Neuronal stem cell (in vitro differentiated cells): Measurements from ENCODE around the gene HOXB9.

Experiments
- DNase-seq: peaks from one replicate; pipeline ENCODE4 v3.0.0-alpha.2; 2013; ENCODE audit warnings: low spot score
- H2AFZ ChIP-seq: one replicate; pipeline ENCODE4 v1.6.1; 2013; ENCODE audit warnings: mild to moderate bottlenecking, low read length, inconsistent platforms
- H2AK5ac ChIP-seq: 2 replicates; pipeline ENCODE4 v1.6.1; 2013; ENCODE audit warnings: low read depth, mild to moderate bottlenecking, inconsistent platforms, low read length, moderate library complexity, mixed read lengths
- H2BK120ac ChIP-seq: 2 replicates; pipeline ENCODE4 v1.6.1; 2013; ENCODE audit warnings: low read depth, mild to moderate bottlenecking, inconsistent platforms, low read length, moderate library complexity, mixed read lengths
- H2BK12ac ChIP-seq: one replicate; pipeline ENCODE4 v1.6.1; 2013; ENCODE audit warnings: low read length, inconsistent platforms
- H2BK15ac ChIP-seq: 2 replicates; pipeline ENCODE4 v1.6.1; 2013; ENCODE audit warnings: mild to moderate bottlenecking, low read length, inconsistent platforms, mixed read lengths
- H2BK5ac ChIP-seq: one replicate; pipeline ENCODE4 v1.6.1; 2013; ENCODE audit warnings: inconsistent platforms, mild to moderate bottlenecking, low read length, moderate library complexity
- H3K14ac ChIP-seq: one replicate; pipeline ENCODE4 v1.6.1; 2013; ENCODE audit warnings: low read length, inconsistent platforms
- H3K18ac ChIP-seq: 2 replicates; pipeline ENCODE4 v1.6.1; 2013; ENCODE audit warnings: low read length, inconsistent platforms
- H3K23ac ChIP-seq: 2 replicates; pipeline ENCODE4 v1.6.1; 2013; ENCODE audit warnings: low read depth, mild to moderate bottlenecking, mixed read lengths, low read length, inconsistent platforms; ENCODE audit not compliant: poor library complexity
- H3K27ac ChIP-seq: replicated peaks from 3 replicates; pipeline ENCODE4 v1.5.1; 2013; ENCODE audit warnings: low read length, inconsistent platforms
- H3K27me3 ChIP-seq, 3 experiments: 2 replicates each; pipeline ENCODE4 v1.6.1; 2013; ENCODE audit warnings: low read length in 3 of 3, mild to moderate bottlenecking in 2 of 3, inconsistent platforms in 1 of 3, low read depth in 1 of 3, mixed read lengths in 1 of 3, moderate library complexity in 1 of 3; ENCODE audit not compliant: control insufficient read depth in 3 of 3, insufficient read depth in 3 of 3
- H3K36me3 ChIP-seq, 2 donors: replicated peaks in 1 of 2; 2 replicates each; pipeline ENCODE4 v1.6.1; 2013; ENCODE audit warnings: low read length in 2 of 2; ENCODE audit not compliant: control insufficient read depth in 2 of 2, insufficient read depth in 2 of 2
- H3K4ac ChIP-seq: 2 replicates; pipeline ENCODE4 v1.6.1; 2013; ENCODE audit warnings: inconsistent platforms, mild to moderate bottlenecking, low read length, moderate library complexity
- H3K4me1 ChIP-seq, 2 donors: 1 replicate in 1 of 2; 2 replicates in 1 of 2; pipeline ENCODE4 v1.6.1; 2013; ENCODE audit warnings: low read length in 2 of 2, low read depth in 1 of 2; ENCODE audit not compliant: control insufficient read depth in 2 of 2, insufficient read depth in 1 of 2
- H3K4me2 ChIP-seq: one replicate; pipeline ENCODE4 v1.6.1; 2013; ENCODE audit warnings: mild to moderate bottlenecking, low read length, inconsistent platforms; ENCODE audit not compliant: insufficient read depth, poor library complexity, severe bottlenecking
- H3K4me3 ChIP-seq, 2 donors: 2 replicates each; pipeline ENCODE4 v1.5.1; 2013; ENCODE audit warnings: low read length in 2 of 2, mild to moderate bottlenecking in 2 of 2, inconsistent platforms in 1 of 2, moderate library complexity in 1 of 2
- H3K79me1 ChIP-seq: one replicate; pipeline ENCODE4 v1.6.1; 2013; ENCODE audit warnings: low read depth, mild to moderate bottlenecking, inconsistent platforms, low read length, moderate library complexity
- H3K9ac ChIP-seq: one replicate; pipeline ENCODE4 v1.6.1; 2013; ENCODE audit warnings: mild to moderate bottlenecking, low read depth, low read length, inconsistent platforms; ENCODE audit not compliant: poor library complexity
- H3K9me3 ChIP-seq, 2 donors: replicated peaks in 1 of 2; 2 replicates each; pipeline versions ENCODE3 to v1.6.1; 2013; ENCODE audit warnings: low read length in 2 of 2, mild to moderate bottlenecking in 2 of 2, inconsistent platforms in 1 of 2, low read depth in 1 of 2, mixed read lengths in 1 of 2, moderate library complexity in 1 of 2; ENCODE audit not compliant: control insufficient read depth in 2 of 2, insufficient read depth in 1 of 2
- H4K8ac ChIP-seq: one replicate; pipeline ENCODE4 v1.6.1; 2013; ENCODE audit warnings: low read depth, mild to moderate bottlenecking, inconsistent platforms, low read length, moderate library complexity
- H4K91ac ChIP-seq: one replicate; pipeline ENCODE4 v1.6.1; 2013; ENCODE audit warnings: low read length, low read depth, mild to moderate bottlenecking, inconsistent platforms; ENCODE audit not compliant: poor library complexity
- WGBS, 2 donors: extraction: QIAGEN DNeasy Blood & Tissue Kit; methylation state at CpG; one replicate each; pipeline ENCODE4 v1.1.7; 2013; ENCODE audit warnings: missing lambda C conversion rate in 2 of 2, mixed read lengths in 1 of 2; ENCODE audit not compliant: insufficient read length in 2 of 2, insufficient replicate concordance in 1 of 2; ENCODE audit errors: extremely low coverage in 2 of 2; 5-methylcytosine and 5-hydroxymethylcytosine counted together

Gene HOXB9

GRCh38 chr17:48583708-48584222 lies 42.4 kb downstream of the HOXB9 start:
- WGBS, 2 donors, result no CpG with 5 or more reads among the region's 3 CpGs
- H3K27me3 ChIP-seq, result peaks cover 71 to 100% (median 100%) of the 10 kb centered on the region in 3 experiments

GRCh38 chr17:48582750-48583069 lies 43.4 kb downstream of the HOXB9 start:
- Histone ChIP-seq H3K9ac (no peak overlapping the region), H2BK5ac (no peak overlapping the region), H3K36me3 (no peaks in the 10 kb centered on the region), H3K4ac (no peak overlapping the region), H3K79me1 (peaks cover 1% of the 10 kb centered on the region), H3K27me3 (peaks cover 72 to 99% (median 98%) of the 10 kb centered on the region in 3 experiments), H3K18ac (no peak overlapping the region), H2BK12ac (no peak overlapping the region), H3K9me3 (peaks cover 0 to 2% of the 10 kb centered on the region in 2 donors), H2AFZ (no peak overlapping the region), H3K4me2 (no peak overlapping the region), H3K4me3 (no peak overlapping the region), H4K91ac (no peak overlapping the region), H2BK120ac (no peak overlapping the region), H3K4me1 (no peaks in the 10 kb centered on the region), H4K8ac (no peak overlapping the region), H3K23ac (no peak overlapping the region), H3K27ac (no peak overlapping the region), H2AK5ac (no peak overlapping the region), H3K14ac (no peak overlapping the region), H2BK15ac (no peak overlapping the region)
- DNase-seq, result no peak
- no CpG with 5 or more reads among the region's 7 CpGs for WGBS, 2 donors

More at GRCh38 chr17:48583708-48584222, 42.4 kb downstream of the HOXB9 start:
- Histone ChIP-seq H3K9ac (no peak overlapping the region), H3K27ac (no peak overlapping the region), H3K18ac (no peak overlapping the region), H3K14ac (no peak overlapping the region), H3K9me3 (peaks cover 0 to 3% of the 10 kb centered on the region in 2 donors), H2BK15ac (no peak overlapping the region), H3K4me1 (no peaks in the 10 kb centered on the region), H3K4me3 (no peak overlapping the region), H4K91ac (no peak overlapping the region), H3K79me1 (peaks cover 1% of the 10 kb centered on the region), H2AFZ (no peak overlapping the region), H2BK5ac (no peak overlapping the region), H2AK5ac (no peak overlapping the region), H4K8ac (no peak overlapping the region), H2BK120ac (no peak overlapping the region), H3K23ac (no peak overlapping the region), H3K36me3 (no peaks in the 10 kb centered on the region), H3K4me2 (no peak overlapping the region), H2BK12ac (no peak overlapping the region), H3K4ac (no peak overlapping the region)
- DNase-seq, result no peak

- Histone ChIP-seq H2BK12ac (no peak overlapping the region), H4K8ac (no peak overlapping the region), H3K27me3 (peaks cover 74 to 99% (median 97%) of the 10 kb centered on the region in 3 experiments), H4K91ac (no peak overlapping the region), H3K9me3 (peaks cover 0 to 4% of the 10 kb centered on the region in 2 donors), H3K4me2 (no peak overlapping the region), H3K27ac (no peak overlapping the region), H3K14ac (no peak overlapping the region), H3K79me1 (peaks cover 1% of the 10 kb centered on the region), H3K9ac (no peak overlapping the region), H2AK5ac (no peak overlapping the region), H2AFZ (no peak overlapping the region), H3K23ac (no peak overlapping the region), H3K4me3 (no peak overlapping the region), H2BK120ac (no peak overlapping the region), H3K4ac (no peak overlapping the region), H2BK15ac (no peak overlapping the region), H3K36me3 (no peaks in the 10 kb centered on the region), H2BK5ac (no peak overlapping the region), H3K18ac (no peak overlapping the region), H3K4me1 (no peaks in the 10 kb centered on the region)
- no peak for DNase-seq
- no CpG with 5 or more reads among the region's 26 CpGs for WGBS, 2 donors
These were observed 46.2 kb downstream of the HOXB9 start for GRCh38 chr17:48579760-48580554.

GRCh38 chr17:48579471-48579759 lies 46.7 kb downstream of the HOXB9 start:
- no peak overlapping the region for H2BK15ac ChIP-seq
- H3K27ac ChIP-seq, result no peak overlapping the region
- H3K27me3 ChIP-seq, result peaks cover 74 to 99% (median 97%) of the 10 kb centered on the region in 3 experiments
- no peak overlapping the region for H3K18ac ChIP-seq
- H2AK5ac ChIP-seq, result no peak overlapping the region
- peaks cover 0 to 4% of the 10 kb centered on the region in 2 donors for H3K9me3 ChIP-seq
- H2BK5ac ChIP-seq, result no peak overlapping the region
- H2AFZ ChIP-seq, result no peak overlapping the region
- no peaks in the 10 kb centered on the region for H3K4me1 ChIP-seq
- peaks cover 1% of the 10 kb centered on the region for H3K79me1 ChIP-seq
- no peak overlapping the region for H3K9ac ChIP-seq
- H3K14ac ChIP-seq, result no peak overlapping the region
- no peak overlapping the region for H3K4me3 ChIP-seq
- H3K4me2 ChIP-seq, result no peak overlapping the region
- no peaks in the 10 kb centered on the region for H3K36me3 ChIP-seq
- no peak overlapping the region for H2BK120ac ChIP-seq
- no peak overlapping the region for H3K23ac ChIP-seq
- no peak overlapping the region for H4K8ac ChIP-seq
- DNase-seq, result no peak
- no peak overlapping the region for H4K91ac ChIP-seq
- no CpG with 5 or more reads among the region's 7 CpGs for WGBS, 2 donors
- no peak overlapping the region for H2BK12ac ChIP-seq
- H3K4ac ChIP-seq, result no peak overlapping the region
